Activated T-cell treated with anti-CD3 and anti-CD28 coated beads, Interleukin-2, amount 50 U/mL, for 72 hours (primary cell): ENCODE results near the gene N4BP2L1. TPM values are rescaled to one million over a fixed set of nuclear protein-coding genes. Genes with fewer than 3 reads are reported as not detected.
A peak's percentile ranks its signal among the peaks of the same experiment; 100 is the strongest.

Experiments
- ATAC-seq, 2 donors: fragments of 150-1000 bp; cut with Tn5 transposase; replicated peaks in 1 of 2; 2 replicates each; pipeline ENCODE4 v1.10.0; 2021; ENCODE audit warnings: moderate library complexity in 2 of 2, mild to moderate bottlenecking in 1 of 2
- DNase-seq, 2 donors: peaks; one replicate each; pipeline ENCODE4 v3.0.0; 2021 to 2022; ENCODE audit warnings: mixed read lengths in 1 of 2
- H3K27ac Mint-ChIP-seq: one replicate; pipeline ENCODE4 v1.8.0; 2022; ENCODE audit warnings: mild to moderate bottlenecking, moderate library complexity, mixed read lengths
- H3K27me3 Mint-ChIP-seq: one replicate; pipeline ENCODE4 v1.8.0; 2022; ENCODE audit warnings: low read depth, mixed read lengths
- H3K36me3 Mint-ChIP-seq, 2 donors: one replicate each; pipeline ENCODE4 v1.8.0; 2022; ENCODE audit warnings: mixed read lengths in 2 of 2, mild to moderate bottlenecking in 1 of 2; ENCODE audit not compliant: insufficient read depth in 2 of 2
- H3K4me1 Mint-ChIP-seq: one replicate; pipeline ENCODE4 v1.8.0; 2022; ENCODE audit warnings: low read depth, mixed read lengths
- H3K4me3 Mint-ChIP-seq, 2 donors: one replicate each; pipeline ENCODE4 v1.8.0; 2022; ENCODE audit warnings: mild to moderate bottlenecking in 2 of 2, mixed read lengths in 2 of 2, moderate library complexity in 2 of 2
- H3K9me3 Mint-ChIP-seq, 2 donors: one replicate each; pipeline ENCODE4 v1.8.0; 2022; ENCODE audit warnings: mixed read lengths in 2 of 2
- total RNA-seq, 2 donors: library from RNA; stranded (reverse); gene quantifications; one replicate each; pipeline ENCODE4 v1.2.3, GENCODE V29; 2022

Gene N4BP2L1
- 10 to 100 TPM; 38.4 to 51.5 TPM for total RNA-seq

DNA sequence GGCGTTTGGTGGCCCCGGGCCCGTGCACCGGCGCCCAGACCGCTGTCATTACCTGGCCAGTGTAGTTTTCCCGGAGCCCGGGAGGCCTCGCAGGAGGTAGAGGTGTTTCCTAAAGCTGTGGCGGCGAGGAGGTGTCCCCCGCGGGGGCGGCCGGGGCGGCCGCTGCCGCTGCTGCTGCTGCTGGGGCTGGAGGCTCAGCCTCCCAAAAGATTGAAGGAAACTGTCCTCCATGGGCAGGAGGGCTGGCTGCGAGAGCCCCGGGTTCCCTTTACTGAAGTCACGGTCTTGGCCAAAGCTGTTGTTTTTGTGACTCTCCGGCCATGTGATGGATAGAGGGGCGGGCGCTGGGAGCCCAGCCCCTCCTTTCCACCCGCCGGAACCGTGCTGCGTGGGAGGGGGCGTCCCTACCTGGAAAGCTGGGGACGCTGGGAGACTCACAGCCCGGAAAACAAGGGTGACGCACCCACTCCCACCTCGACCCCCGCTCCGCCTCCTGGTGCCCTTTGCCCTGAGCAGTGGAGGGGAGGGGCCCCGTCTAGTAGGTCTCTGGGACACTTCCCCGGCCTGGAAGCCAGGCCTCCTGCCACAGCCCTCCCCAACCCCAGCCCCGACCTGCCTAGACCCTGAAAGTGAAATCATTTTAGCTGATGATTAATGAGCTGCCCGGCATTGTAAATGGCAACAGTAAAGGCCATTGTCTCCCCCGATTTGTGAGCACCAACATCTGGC lies at the start of gene N4BP2L1:
Gene N4BP2L1 (minus strand): TSS at position 279 of the 729 bp plus-strand sequence. CDS start 48 bp downstream, at position 231.
- peak within 1 kb of the TSS; percentile 90 to 99 for H3K4me3 Mint-ChIP-seq
- no peaks in the 10 kb centered on the region for H3K9me3 Mint-ChIP-seq
- H3K27me3 Mint-ChIP-seq = no peaks in the 10 kb centered on the region
- peak; percentile 73 to 77 for ATAC-seq
- peak within 1 kb of the TSS; percentile 99 for H3K27ac Mint-ChIP-seq
- DNase-seq = peak; percentile 85 to 88
- peaks cover 47% of the 10 kb centered on the region for H3K4me1 Mint-ChIP-seq
- peaks cover 17 to 20% of the 10 kb centered on the region in 2 donors for H3K36me3 Mint-ChIP-seq

- H3K9me3 Mint-ChIP-seq = no peaks in the 10 kb centered on the region
- H3K36me3 Mint-ChIP-seq = no peaks in the 10 kb centered on the region
- no peak overlapping the region for H3K4me3 Mint-ChIP-seq
- ATAC-seq = peak in 1 of 2 donors; percentile 18
- no peak overlapping the region for H3K27ac Mint-ChIP-seq
- peaks cover 7% of the 10 kb centered on the region for H3K4me1 Mint-ChIP-seq
- no peak for DNase-seq
- no peaks in the 10 kb centered on the region for H3K27me3 Mint-ChIP-seq
Observed at GRCh38 chr13:32476892-32477291, 49.0 kb upstream of the N4BP2L1 start.

DNA sequence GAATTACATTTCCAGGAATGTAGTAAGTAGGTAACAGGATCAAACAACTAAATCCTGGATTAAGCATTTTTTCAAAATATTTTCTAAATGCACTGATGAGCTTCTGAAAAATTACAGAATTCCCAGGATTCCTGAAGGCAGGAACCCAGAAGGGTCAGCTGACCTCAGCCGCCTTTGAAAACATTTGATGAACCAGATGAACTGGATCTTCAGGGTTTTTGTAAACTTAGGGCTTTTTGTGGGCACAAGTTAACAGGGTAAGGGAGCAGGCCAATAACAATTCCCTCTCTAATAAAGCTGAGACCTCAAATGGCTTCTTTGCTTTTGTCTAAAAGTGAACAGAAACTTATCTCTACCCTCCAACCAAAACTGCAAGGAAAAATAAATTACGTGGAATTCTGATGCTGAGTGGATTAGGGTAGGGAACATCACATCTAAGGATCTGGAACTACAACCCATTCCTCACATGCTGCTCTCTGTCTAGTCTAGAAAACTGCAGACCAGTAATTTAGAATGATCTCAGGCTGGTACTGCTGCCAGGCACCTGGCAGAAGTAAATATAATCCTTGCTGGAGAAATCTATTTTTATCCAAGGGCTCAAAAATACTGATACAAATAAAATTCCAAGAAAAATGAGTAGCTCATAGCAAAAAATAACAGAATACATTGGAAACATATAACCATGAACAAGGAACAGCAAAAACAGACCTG lies 48.2 kb upstream of the N4BP2L1 start:
- H3K36me3 Mint-ChIP-seq = no peaks in the 10 kb centered on the region
- ATAC-seq (no peak), DNase-seq (no peak)
- no peaks in the 10 kb centered on the region for H3K9me3 Mint-ChIP-seq
- peaks cover 11% of the 10 kb centered on the region for H3K4me1 Mint-ChIP-seq
- no peaks in the 10 kb centered on the region for H3K27me3 Mint-ChIP-seq
- H3K4me3 Mint-ChIP-seq = no peak overlapping the region
- no peak overlapping the region for H3K27ac Mint-ChIP-seq

DNA sequence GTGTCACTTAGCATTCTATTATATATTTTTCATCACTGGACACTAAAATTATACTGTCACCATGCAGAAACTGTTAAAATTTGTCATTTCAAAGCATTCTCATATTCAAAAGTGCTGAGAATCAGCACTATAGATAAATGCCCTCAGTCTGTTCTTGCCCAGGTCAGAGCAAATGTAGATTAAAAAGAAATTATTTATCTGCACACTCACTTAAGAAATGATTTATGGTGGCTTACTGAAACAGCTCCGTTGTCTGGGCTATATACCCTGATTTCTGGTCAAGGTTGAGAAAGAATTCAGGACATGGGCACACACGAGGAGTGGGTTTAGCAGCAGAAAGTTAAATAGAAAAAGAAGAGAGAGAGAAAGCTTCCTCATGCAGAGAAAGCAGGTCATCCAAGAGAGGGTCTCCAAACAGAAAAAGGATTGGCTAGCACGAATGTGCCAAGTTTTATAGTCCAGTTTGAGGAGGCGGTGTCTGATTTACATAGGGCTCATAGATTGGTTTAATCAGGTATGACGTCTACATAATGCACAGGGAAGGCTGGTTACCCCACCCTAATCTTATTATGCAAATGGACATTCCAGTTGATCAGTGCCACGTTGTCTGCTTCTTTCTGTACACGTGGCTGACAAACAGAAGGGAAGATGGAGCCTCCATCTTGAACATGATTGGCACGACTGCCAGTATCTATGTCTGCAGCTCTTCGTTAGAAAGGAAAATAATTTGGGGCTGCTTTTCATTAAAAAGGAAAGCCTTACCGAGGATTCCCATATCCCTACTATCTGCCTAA lies 47.3 kb upstream of the N4BP2L1 start:
- Mint-ChIP-seq H3K27me3 (no peaks in the 10 kb centered on the region), H3K4me3 (no peak overlapping the region), H3K4me1 (peaks cover 11% of the 10 kb centered on the region), H3K36me3 (no peaks in the 10 kb centered on the region), H3K9me3 (no peaks in the 10 kb centered on the region), H3K27ac (no peak overlapping the region)
- ATAC-seq (no peak), DNase-seq (no peak)

DNA sequence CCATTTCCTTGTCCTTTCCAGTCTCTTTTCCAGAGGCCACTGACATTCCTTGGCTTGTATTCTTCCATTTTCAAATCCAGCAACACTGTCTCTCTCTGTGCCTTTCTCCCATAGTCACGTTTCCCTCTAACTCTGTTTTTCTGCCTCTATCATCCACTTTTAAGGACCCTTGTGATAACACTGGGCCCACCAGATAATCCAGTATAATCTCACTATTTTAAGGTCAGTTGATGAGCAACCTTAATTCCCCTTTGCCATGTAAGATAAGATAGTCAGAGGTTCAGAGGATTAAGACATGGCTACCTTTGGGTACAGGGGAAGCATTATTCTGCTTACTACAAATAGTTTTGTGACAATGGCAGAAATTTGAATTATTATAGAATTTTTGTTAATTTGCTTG lies 45.7 kb upstream of the N4BP2L1 start:
- no peaks in the 10 kb centered on the region for H3K27me3 Mint-ChIP-seq
- no peak for ATAC-seq

GRCh38 chr13:32472194-32472621 lies 44.3 kb upstream of the N4BP2L1 start:
- H3K36me3 Mint-ChIP-seq = no peaks in the 10 kb centered on the region
- H3K4me1 Mint-ChIP-seq = peaks cover 11% of the 10 kb centered on the region
- H3K27ac Mint-ChIP-seq = peak overlapping the region; percentile 70
- no peaks in the 10 kb centered on the region for H3K27me3 Mint-ChIP-seq
- peak; percentile 53 to 69 for ATAC-seq
- no peak for DNase-seq
- H3K9me3 Mint-ChIP-seq = no peaks in the 10 kb centered on the region
- peak overlapping the region in 1 of 2 donors; percentile 64 for H3K4me3 Mint-ChIP-seq

More for the DNA sequence above, 45.7 kb upstream of the N4BP2L1 start:
- no peaks in the 10 kb centered on the region for H3K9me3 Mint-ChIP-seq
- H3K4me3 Mint-ChIP-seq = no peak overlapping the region
- H3K27ac Mint-ChIP-seq = no peak overlapping the region
- DNase-seq = no peak
- H3K36me3 Mint-ChIP-seq = no peaks in the 10 kb centered on the region
- peaks cover 11% of the 10 kb centered on the region for H3K4me1 Mint-ChIP-seq

GRCh38 chr13:32471187-32471922 lies 43.4 kb upstream of the N4BP2L1 start:
- Mint-ChIP-seq H3K9me3 (no peaks in the 10 kb centered on the region), H3K27me3 (no peaks in the 10 kb centered on the region), H3K4me1 (peaks cover 11% of the 10 kb centered on the region), H3K4me3 (peak overlapping the region in 1 of 2 donors; percentile 64), H3K27ac (peak overlapping the region; percentile 70), H3K36me3 (no peaks in the 10 kb centered on the region)
- ATAC-seq (peak; percentile 15 to 41), DNase-seq (no peak)

DNA sequence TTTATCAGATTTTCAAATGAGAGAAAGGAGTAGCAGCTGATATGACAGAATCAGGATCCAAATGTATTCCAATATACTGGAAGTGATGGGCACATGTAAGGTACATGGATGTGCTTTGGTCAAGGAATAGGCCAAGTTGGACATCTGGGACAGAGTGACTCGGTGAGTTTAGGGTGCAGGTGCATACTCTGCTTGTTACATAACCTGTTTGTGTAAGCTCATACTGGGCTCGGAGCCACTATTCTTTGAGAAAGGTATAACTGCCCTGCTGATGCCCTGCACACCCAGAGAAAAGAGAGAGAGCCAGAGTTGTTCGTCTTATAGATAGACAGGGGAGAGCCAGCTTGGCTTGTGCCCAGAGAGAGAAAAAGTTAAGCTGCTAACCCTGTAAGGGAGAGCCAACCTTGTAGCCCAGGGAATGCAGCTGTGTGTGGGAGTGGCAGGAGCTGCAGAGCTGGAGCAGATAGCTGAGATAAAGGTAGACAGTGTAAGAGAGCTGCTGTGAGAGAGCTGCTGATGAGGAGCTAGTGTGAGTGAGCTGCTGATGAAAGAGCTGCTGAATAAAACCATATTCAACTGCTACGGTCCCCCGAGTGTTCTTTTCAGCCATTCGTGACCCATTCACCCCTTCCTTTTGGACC lies 40.7 kb upstream of the N4BP2L1 start:
- H3K27ac Mint-ChIP-seq = no peak overlapping the region
- ATAC-seq = no peak
- H3K36me3 Mint-ChIP-seq = no peaks in the 10 kb centered on the region
- DNase-seq = no peak
- no peaks in the 10 kb centered on the region for H3K27me3 Mint-ChIP-seq
- no peak overlapping the region for H3K4me3 Mint-ChIP-seq
- H3K4me1 Mint-ChIP-seq = peaks cover 11% of the 10 kb centered on the region
- no peaks in the 10 kb centered on the region for H3K9me3 Mint-ChIP-seq

DNA sequence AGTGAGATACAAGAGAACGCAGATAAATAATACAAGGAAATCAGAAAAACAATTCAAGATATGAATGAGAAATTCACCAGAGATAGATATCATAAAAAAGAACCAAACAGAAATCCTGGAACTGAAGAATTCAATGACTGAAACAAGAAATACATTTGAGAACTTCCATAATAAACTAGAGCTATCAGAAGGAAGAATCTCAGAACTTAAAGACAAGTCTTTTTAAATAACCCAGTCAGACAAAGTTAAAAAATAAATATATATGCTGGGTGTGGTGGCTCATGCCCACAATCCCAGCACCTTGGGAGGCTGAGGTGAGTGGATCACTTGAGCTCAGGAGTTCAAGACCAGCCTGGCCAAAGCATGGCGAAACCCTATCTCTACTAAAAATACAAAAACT lies 28.7 kb upstream of the N4BP2L1 start:
- Mint-ChIP-seq H3K27me3 (no peaks in the 10 kb centered on the region), H3K36me3 (peaks cover 26 to 32% of the 10 kb centered on the region in 2 donors), H3K9me3 (peaks cover 14 to 15% of the 10 kb centered on the region in 2 donors), H3K27ac (no peak overlapping the region), H3K4me1 (peaks cover 6% of the 10 kb centered on the region), H3K4me3 (no peak overlapping the region)
- ATAC-seq = no peak
- DNase-seq = no peak

DNA sequence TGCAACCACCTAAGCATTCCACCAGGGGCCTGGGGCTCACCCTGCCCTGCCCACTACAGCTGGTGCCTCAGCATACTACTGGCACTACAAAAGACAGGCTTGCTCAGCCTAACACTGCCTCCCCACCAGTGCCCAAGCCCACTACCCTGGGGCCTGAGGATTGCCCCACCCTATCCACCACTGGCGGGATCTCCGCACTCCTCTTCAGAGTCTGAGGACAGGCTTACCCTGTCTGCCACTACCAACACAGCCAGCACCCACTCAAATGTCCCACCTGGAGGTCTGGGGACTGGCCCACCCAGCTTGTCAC lies 27.6 kb upstream of the N4BP2L1 start:
- ATAC-seq (no peak), DNase-seq (no peak)
- Mint-ChIP-seq H3K36me3 (peaks cover 26 to 30% of the 10 kb centered on the region in 2 donors), H3K4me1 (peaks cover 6% of the 10 kb centered on the region), H3K27me3 (no peaks in the 10 kb centered on the region), H3K9me3 (peaks cover 14 to 15% of the 10 kb centered on the region in 2 donors), H3K27ac (no peak overlapping the region), H3K4me3 (no peak overlapping the region)

GRCh38 chr13:32454886-32455593 lies 27.1 kb upstream of the N4BP2L1 start:
- no peak overlapping the region for H3K4me3 Mint-ChIP-seq
- H3K27ac Mint-ChIP-seq = no peak overlapping the region
- no peaks in the 10 kb centered on the region for H3K27me3 Mint-ChIP-seq
- H3K9me3 Mint-ChIP-seq = peaks cover 14% of the 10 kb centered on the region in 2 donors
- H3K4me1 Mint-ChIP-seq = peaks cover 6% of the 10 kb centered on the region
- peaks cover 25 to 30% of the 10 kb centered on the region in 2 donors for H3K36me3 Mint-ChIP-seq
- no peak for ATAC-seq
- no peak for DNase-seq

DNA sequence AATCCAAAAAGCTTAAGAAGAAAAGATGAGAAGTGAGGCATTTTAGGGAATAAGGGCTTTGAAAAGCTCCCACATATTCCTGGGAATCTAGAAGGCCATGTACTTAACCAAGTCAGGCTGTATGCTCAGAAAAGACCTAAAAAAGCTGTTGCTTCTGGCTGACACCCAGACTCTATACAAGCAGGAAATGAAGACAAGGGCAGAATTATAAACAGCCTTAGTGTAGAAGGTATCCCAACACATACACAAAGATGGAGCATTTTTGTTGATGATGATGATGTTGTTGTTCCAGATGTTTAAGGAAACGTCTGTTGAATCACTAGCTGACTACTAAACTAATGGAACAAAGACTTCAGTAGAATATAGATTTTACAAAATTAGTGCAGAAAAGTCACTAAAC lies 26.1 kb upstream of the N4BP2L1 start:
- DNase-seq (no peak), ATAC-seq (no peak)
- peaks cover 6% of the 10 kb centered on the region for H3K4me1 Mint-ChIP-seq
- H3K9me3 Mint-ChIP-seq = peaks cover 12 to 13% of the 10 kb centered on the region in 2 donors
- H3K36me3 Mint-ChIP-seq = peaks cover 17 to 25% of the 10 kb centered on the region in 2 donors
- H3K4me3 Mint-ChIP-seq = no peak overlapping the region
- H3K27me3 Mint-ChIP-seq = no peaks in the 10 kb centered on the region
- peak overlapping the region; percentile 88 for H3K27ac Mint-ChIP-seq
